HG02840 (cell line): ENCODE data around the gene KIZ.
A peak's percentile ranks its signal among the peaks of the same experiment; 100 is the strongest.

Experiments used
- ATAC-seq: cut with Tn5 transposase; IDR thresholded peaks from one replicate; pipeline ENCODE4 v1.9.1; 2021; ENCODE audit warnings: mild to moderate bottlenecking, moderate library complexity, moderate number of reproducible peaks; ENCODE audit not compliant: unreplicated experiment, low FRiP score

KIZ gene

GRCh38 chr20:21125849-21126580 lies at the start of gene KIZ:
Gene KIZ, plus strand, starts transcription at chr20:21126082. Its CDS starts 34 bp downstream, at chr20:21126116.
- peak; percentile 97 for ATAC-seq

GRCh38 chr20:21077809-21078345 lies 48.0 kb upstream of the KIZ start:
- ATAC-seq = no peak

- ATAC-seq = no peak
Observed at GRCh38 chr20:21082584-21082983, 43.3 kb upstream of the KIZ start.

GRCh38 chr20:21083825-21084325 lies 42.0 kb upstream of the KIZ start:
- no peak for ATAC-seq

- ATAC-seq = no peak
Observed at GRCh38 chr20:21087862-21088540, 37.9 kb upstream of the KIZ start.

GRCh38 chr20:21089391-21089790 lies 36.5 kb upstream of the KIZ start:
- no peak for ATAC-seq

- no peak for ATAC-seq
Observed at GRCh38 chr20:21090111-21090618, 35.7 kb upstream of the KIZ start.

GRCh38 chr20:21090721-21091120 lies 35.2 kb upstream of the KIZ start:
- ATAC-seq = no peak

- no peak for ATAC-seq
Observed at GRCh38 chr20:21092806-21093205, 33.1 kb upstream of the KIZ start.

GRCh38 chr20:21096321-21097043 lies 29.4 kb upstream of the KIZ start:
- no peak for ATAC-seq

- peak; percentile 42 for ATAC-seq
Observed at GRCh38 chr20:21099751-21100577, 25.9 kb upstream of the KIZ start.

- ATAC-seq = no peak
Observed at GRCh38 chr20:21100578-21101452, 25.1 kb upstream of the KIZ start.

GRCh38 chr20:21101453-21101931 lies 24.4 kb upstream of the KIZ start:
- no peak for ATAC-seq

GRCh38 chr20:21101932-21102575 lies 23.8 kb upstream of the KIZ start:
- ATAC-seq = no peak

GRCh38 chr20:21102603-21103311 lies 23.1 kb upstream of the KIZ start:
- no peak for ATAC-seq

GRCh38 chr20:21103582-21104465 lies 22.1 kb upstream of the KIZ start:
- ATAC-seq = no peak

GRCh38 chr20:21104466-21104761 lies 21.5 kb upstream of the KIZ start:
- ATAC-seq = no peak
